GM12892 (cell line): ENCODE measurements around the gene FSIP1.

ENCODE experiments used
- POLR2AphosphoS5 ChIP-seq: IDR thresholded peaks from 2 replicates; pipeline ENCODE4 v1.6.1; 2011; ENCODE audit warnings: low read depth, low read length, control low read depth
- TAF1 ChIP-seq: IDR thresholded peaks from 2 replicates; pipeline ENCODE4 v1.6.1; 2011; ENCODE audit warnings: low read depth, mild to moderate bottlenecking, control low read depth, low read length, borderline replicate concordance

DNA sequence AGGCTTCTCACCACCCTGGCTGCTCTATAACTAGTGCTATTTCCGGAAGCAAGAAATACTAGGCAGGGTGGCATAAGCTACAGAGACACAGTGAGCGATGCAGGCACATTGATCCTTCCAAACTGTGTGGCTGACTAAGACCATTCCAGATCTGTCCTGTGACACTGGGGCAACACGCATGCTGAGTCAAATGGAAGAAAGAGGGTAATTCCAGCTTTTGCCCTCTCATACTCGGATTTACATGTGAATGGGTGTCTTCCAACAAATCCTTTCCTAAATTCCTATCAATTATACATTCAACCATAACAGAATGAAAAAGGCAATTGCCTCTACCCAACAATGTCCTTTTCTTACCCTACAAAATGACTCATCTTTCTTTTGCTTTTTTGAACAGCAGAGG is 5.1 kb downstream of the FSIP1 start:
- TF ChIP-seq TAF1 (no peak), POLR2AphosphoS5 (no peak)
